Prostate gland (tissue), 2 donors: ENCODE data around the gene SUSD3.

ENCODE experiments used
- POLR2A ChIP-seq: fragments of 450-650 bp; IDR thresholded peaks from one replicate; pipeline ENCODE4 v1.6.1; 2016; ENCODE audit warnings: antibody characterized with exemption, mild to moderate bottlenecking
- TF ChIP-seq, protein P1 (sequence below), 4 experiments: fragments of 200-600 bp in 2 of 4; fragments of 450-650 bp in 2 of 4; sonication (generic) in 2 of 4; IDR thresholded peaks; 1 replicate in 3 of 4; 2 replicates in 1 of 4; pipeline ENCODE4 v1.5.1; 2016 to 2019; ENCODE audit warnings: antibody characterized with exemption in 4 of 4, mild to moderate bottlenecking in 2 of 4, moderate library complexity in 2 of 4

DNA sequence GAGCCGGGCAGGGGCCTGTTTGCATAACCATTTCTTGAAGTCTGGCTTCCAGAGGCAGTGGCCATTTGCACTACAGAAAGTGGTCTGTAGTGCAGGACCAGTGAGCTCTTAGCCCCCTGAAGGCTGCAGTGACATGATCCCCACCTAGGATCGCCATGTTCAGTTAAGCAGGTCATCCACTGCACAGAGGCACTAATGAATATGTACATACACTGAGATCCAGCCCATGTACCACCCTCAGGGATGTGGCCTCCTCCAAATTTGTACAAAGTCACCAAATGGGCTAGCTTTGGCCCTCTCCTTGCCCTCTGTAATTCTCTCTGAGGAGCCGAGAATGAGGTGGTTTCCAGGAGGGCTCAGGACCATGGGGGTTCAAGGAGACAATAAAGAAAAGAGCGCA, 8.3 kb upstream of the SUSD3 start:
- TF ChIP-seq, protein P1, sequence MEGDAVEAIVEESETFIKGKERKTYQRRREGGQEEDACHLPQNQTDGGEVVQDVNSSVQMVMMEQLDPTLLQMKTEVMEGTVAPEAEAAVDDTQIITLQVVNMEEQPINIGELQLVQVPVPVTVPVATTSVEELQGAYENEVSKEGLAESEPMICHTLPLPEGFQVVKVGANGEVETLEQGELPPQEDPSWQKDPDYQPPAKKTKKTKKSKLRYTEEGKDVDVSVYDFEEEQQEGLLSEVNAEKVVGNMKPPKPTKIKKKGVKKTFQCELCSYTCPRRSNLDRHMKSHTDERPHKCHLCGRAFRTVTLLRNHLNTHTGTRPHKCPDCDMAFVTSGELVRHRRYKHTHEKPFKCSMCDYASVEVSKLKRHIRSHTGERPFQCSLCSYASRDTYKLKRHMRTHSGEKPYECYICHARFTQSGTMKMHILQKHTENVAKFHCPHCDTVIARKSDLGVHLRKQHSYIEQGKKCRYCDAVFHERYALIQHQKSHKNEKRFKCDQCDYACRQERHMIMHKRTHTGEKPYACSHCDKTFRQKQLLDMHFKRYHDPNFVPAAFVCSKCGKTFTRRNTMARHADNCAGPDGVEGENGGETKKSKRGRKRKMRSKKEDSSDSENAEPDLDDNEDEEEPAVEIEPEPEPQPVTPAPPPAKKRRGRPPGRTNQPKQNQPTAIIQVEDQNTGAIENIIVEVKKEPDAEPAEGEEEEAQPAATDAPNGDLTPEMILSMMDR (IDR thresholded peaks at IDR 0.05), result no peak
- no peak for TF ChIP-seq POLR2A
